Esophagus squamous epithelium (tissue), 5 donors: ENCODE data around the gene ANO2. TPM values are rescaled to one million over a fixed set of nuclear protein-coding genes. Genes with fewer than 3 reads are reported as not detected.

Source experiments
- DNase-seq: peaks from one replicate; lab custom pipeline; 2025; lab: John Stamatoyannopoulos, UW
- H3K27ac ChIP-seq, 4 donors: fragments of 200-600 bp; sonication (generic); one replicate each; pipeline ENCODE4 v1.5.1; 2016 to 2019; ENCODE audit warnings: mild to moderate bottlenecking in 1 of 4
- H3K27me3 ChIP-seq, 4 donors: fragments of 200-600 bp; sonication (generic); 1 replicate in 3 of 4; 2 replicates in 1 of 4; pipeline versions ENCODE4 v1.5.1 to v1.6.0; 2017 to 2021; ENCODE audit warnings: antibody characterized with exemption in 1 of 4
- H3K36me3 ChIP-seq, 3 donors: fragments of 200-600 bp; sonication (generic); one replicate each; pipeline ENCODE4 v1.5.1; 2016 to 2019
- H3K4me1 ChIP-seq, 3 donors: fragments of 200-600 bp; sonication (generic); one replicate each; pipeline ENCODE4 v1.5.1; 2017 to 2019
- H3K4me3 ChIP-seq, 4 donors: fragments of 200-600 bp; sonication (generic); 1 replicate in 3 of 4; 2 replicates in 1 of 4; pipeline ENCODE4 v1.5.1; 2016 to 2019; ENCODE audit warnings: mild to moderate bottlenecking in 2 of 4, moderate library complexity in 1 of 4
- H3K9me3 ChIP-seq, 3 donors: fragments of 200-600 bp; sonication (generic); one replicate each; pipeline ENCODE4 v1.5.1; 2016 to 2019
- POLR2A ChIP-seq, 4 donors: fragments of 450-650 bp; IDR thresholded peaks; one replicate each; pipeline ENCODE4 v1.6.1; 2017; ENCODE audit warnings: antibody characterized with exemption in 4 of 4, mild to moderate bottlenecking in 4 of 4, moderate library complexity in 3 of 4
- WGBS, 2 donors: methylation state at CpG; one replicate each; pipeline ENCODE4 v1.1.5; 2018; 5-methylcytosine and 5-hydroxymethylcytosine counted together
- intact Hi-C: fragments of 100-400 bp; cut with DNase I; formaldehyde crosslinking; loops from one replicate; pipeline ENCODE4 v1.15.0; 2022
- total RNA-seq, 4 donors: library from RNA; depleted of rRNA; stranded (reverse); fragments of >200 nt; gene quantifications; one replicate each; pipeline ENCODE4 v1.1.0, GENCODE V29; 2016
- TF ChIP-seq, protein P1 (sequence below), 6 experiments: fragments of 450-650 bp in 4 of 6; fragments of 200-600 bp in 2 of 6; sonication (generic) in 2 of 6; IDR thresholded peaks; one replicate each; pipeline ENCODE4 v1.5.1; 2016 to 2019; ENCODE audit warnings: antibody characterized with exemption in 6 of 6, mild to moderate bottlenecking in 4 of 6, moderate library complexity in 4 of 6
- donor health status: DM: yes; HTN: yes; CAD: no.

The ANO2 gene
- total RNA-seq, 4 donors from 2014 or later, result 0.49 to 11.8 (median 3.1) TPM

DNA sequence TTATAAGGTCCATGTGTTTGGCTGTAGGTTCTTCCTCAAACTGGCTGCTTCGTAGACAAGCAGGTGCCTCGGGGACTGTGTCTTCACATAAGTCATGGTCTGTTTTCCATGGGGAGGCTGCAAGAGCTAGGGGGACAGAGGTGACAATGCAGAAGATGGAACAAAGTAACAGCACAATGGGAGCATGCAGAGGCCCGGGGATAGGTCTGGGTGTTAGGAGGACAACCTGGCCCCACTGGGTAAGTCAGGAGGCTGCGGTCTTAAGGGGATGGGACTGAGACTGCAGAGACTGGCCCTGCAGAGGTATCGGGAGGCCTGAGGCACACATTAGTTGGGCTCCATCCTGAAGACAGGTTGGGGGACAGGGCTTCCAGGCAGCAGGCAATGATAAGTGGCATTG lies 424.2 kb downstream of the ANO2 start:
- intact Hi-C loops, result no loop called here
- Histone ChIP-seq H3K4me1 (no peaks in the 10 kb centered on the region), H3K9me3 (no peaks in the 10 kb centered on the region), H3K4me3 (no peak overlapping the region), H3K27ac (no peak overlapping the region), H3K27me3 (peaks cover 0 to 5% (median 0%) of the 10 kb centered on the region in 4 donors), H3K36me3 (no peaks in the 10 kb centered on the region)
- DNase-seq, result no peak
- WGBS, 2 donors, result 85 to 94% methylated on average over 5 of the region's 5 CpGs
- TF ChIP-seq, protein P1, sequence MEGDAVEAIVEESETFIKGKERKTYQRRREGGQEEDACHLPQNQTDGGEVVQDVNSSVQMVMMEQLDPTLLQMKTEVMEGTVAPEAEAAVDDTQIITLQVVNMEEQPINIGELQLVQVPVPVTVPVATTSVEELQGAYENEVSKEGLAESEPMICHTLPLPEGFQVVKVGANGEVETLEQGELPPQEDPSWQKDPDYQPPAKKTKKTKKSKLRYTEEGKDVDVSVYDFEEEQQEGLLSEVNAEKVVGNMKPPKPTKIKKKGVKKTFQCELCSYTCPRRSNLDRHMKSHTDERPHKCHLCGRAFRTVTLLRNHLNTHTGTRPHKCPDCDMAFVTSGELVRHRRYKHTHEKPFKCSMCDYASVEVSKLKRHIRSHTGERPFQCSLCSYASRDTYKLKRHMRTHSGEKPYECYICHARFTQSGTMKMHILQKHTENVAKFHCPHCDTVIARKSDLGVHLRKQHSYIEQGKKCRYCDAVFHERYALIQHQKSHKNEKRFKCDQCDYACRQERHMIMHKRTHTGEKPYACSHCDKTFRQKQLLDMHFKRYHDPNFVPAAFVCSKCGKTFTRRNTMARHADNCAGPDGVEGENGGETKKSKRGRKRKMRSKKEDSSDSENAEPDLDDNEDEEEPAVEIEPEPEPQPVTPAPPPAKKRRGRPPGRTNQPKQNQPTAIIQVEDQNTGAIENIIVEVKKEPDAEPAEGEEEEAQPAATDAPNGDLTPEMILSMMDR (IDR thresholded peaks at IDR 0.05), result no peak
- no peak for TF ChIP-seq POLR2A (IDR thresholded peaks at IDR 0.05)

GRCh38 chr12:5520037-5520436 lies 425.0 kb downstream of the ANO2 start:
- intact Hi-C loops, result no loop called here
- no peaks in the 10 kb centered on the region for H3K36me3 ChIP-seq
- H3K4me1 ChIP-seq, result no peaks in the 10 kb centered on the region
- H3K27me3 ChIP-seq, result peaks cover 0 to 5% (median 0%) of the 10 kb centered on the region in 4 donors
- H3K9me3 ChIP-seq, result no peaks in the 10 kb centered on the region
- H3K4me3 ChIP-seq, result no peak overlapping the region
- 72 to 91% methylated on average over 4 of the region's 4 CpGs for WGBS, 2 donors
- DNase-seq, result no peak
- no peak overlapping the region for H3K27ac ChIP-seq
- TF ChIP-seq, protein P1 (IDR thresholded peaks at IDR 0.05), result no peak
- TF ChIP-seq POLR2A (IDR thresholded peaks at IDR 0.05), result no peak

GRCh38 chr12:5518584-5519365 lies 426.3 kb downstream of the ANO2 start:
- Histone ChIP-seq H3K27ac (no peak overlapping the region), H3K9me3 (no peaks in the 10 kb centered on the region), H3K4me3 (no peak overlapping the region), H3K27me3 (peaks cover 0 to 6% (median 0%) of the 10 kb centered on the region in 4 donors), H3K36me3 (no peaks in the 10 kb centered on the region), H3K4me1 (no peaks in the 10 kb centered on the region)
- DNase-seq, result no peak
- WGBS, 2 donors, result 84 to 94% methylated on average over 7 to 8 of the region's 8 CpGs
- intact Hi-C loops, result no loop called here
- TF ChIP-seq POLR2A (IDR thresholded peaks at IDR 0.05), result no peak
- TF ChIP-seq, protein P1 (IDR thresholded peaks at IDR 0.05), result no peak

DNA sequence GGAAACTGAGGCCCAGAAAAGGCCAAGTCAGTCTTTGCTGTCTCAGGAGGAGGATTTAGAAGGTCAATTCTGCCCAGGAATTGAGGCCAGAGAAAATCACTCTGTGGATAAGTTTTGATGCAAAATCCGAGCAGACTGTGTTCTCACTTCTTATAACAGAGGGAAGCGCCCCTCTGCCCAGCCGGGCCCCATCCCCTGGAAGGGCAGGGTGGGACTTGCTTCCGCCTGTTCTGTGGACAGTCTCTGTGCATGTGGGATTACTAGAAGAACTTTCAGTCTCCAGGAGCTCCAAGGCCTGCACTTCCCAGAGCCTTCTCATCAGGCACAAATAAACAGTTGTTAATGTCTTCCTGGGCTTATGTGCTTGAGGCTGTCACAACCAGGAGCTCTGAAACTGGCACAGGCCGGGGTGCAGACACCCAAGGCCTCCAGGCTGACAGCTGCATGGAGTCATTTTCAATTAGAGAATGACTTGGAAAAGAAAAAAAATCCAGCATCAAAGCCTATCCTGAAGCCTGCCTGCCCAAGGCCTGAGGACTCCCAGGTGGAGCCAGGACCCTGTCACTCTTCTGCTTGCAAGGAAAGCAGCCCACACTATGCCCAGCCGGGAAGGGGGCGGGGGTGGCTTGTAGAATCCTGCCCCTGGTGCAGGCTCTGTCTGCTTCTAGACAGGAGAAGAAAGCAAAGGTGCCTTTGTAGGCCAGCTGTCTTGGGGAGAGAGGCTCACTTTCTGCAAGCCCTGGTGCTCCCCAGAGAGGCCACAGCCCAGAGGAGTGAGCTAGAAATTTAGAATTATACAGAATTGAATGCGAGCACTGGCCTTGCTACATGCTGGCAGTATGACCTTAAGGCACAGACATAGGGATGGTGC lies 428.5 kb downstream of the ANO2 start:
- 52 to 64% methylated on average over 5 to 6 of the region's 8 CpGs for WGBS, 2 donors
- no peak overlapping the region for H3K27ac ChIP-seq

More for the DNA sequence above, 428.5 kb downstream of the ANO2 start:
- no peak for DNase-seq
- TF ChIP-seq, protein P1 (IDR thresholded peaks at IDR 0.05), result no peak
- TF ChIP-seq POLR2A (IDR thresholded peaks at IDR 0.05), result no peak
- H3K27me3 ChIP-seq, result peaks cover 0 to 27% (median 0%) of the 10 kb centered on the region in 4 donors
- no peaks in the 10 kb centered on the region for H3K9me3 ChIP-seq
- no peaks in the 10 kb centered on the region for H3K36me3 ChIP-seq
- H3K4me3 ChIP-seq, result no peak overlapping the region
- peaks cover 4 to 11% (median 4%) of the 10 kb centered on the region in 3 donors for H3K4me1 ChIP-seq
- intact Hi-C loops, result no loop called here
